Heart right ventricle (tissue), 16 donors: ENCODE measurements around the gene MAN2A2. TPM values are rescaled to one million over a fixed set of nuclear protein-coding genes. Genes with fewer than 3 reads are reported as not detected.

ENCODE experiments used
- ATAC-seq, 8 donors: fragments of 200-7000 bp; cut with Tn5 transposase; one replicate each; pipeline ENCODE4 v1.9.1; 2020; ENCODE audit warnings: mild to moderate bottlenecking in 8 of 8, moderate library complexity in 8 of 8, moderate number of reproducible peaks in 1 of 8
- DNase-seq, 2 donors: peaks; one replicate each; pipeline ENCODE4 v3.0.0-alpha.2; 2020
- H3K27ac ChIP-seq, 10 donors: fragments of 200-600 bp; sonication (generic) in 2 of 10; one replicate each; pipeline versions ENCODE4 v1.5.0 to v1.8.0; 2020 to 2022; ENCODE audit warnings: mild to moderate bottlenecking in 3 of 10
- H3K27me3 ChIP-seq, 7 donors: fragments of 200-600 bp; one replicate each; pipeline ENCODE4 v1.8.0; 2021 to 2022; ENCODE audit warnings: mild to moderate bottlenecking in 2 of 7
- H3K36me3 ChIP-seq, 9 donors: fragments of 200-600 bp; sonication (generic) in 1 of 9; one replicate each; pipeline versions ENCODE4 v1.5.0 to v1.8.0; 2020 to 2022; ENCODE audit warnings: mild to moderate bottlenecking in 2 of 9
- H3K4me1 ChIP-seq, 9 donors: fragments of 200-600 bp; sonication (generic) in 1 of 9; one replicate each; pipeline versions ENCODE4 v1.5.0 to v1.8.0; 2020 to 2022; ENCODE audit warnings: mild to moderate bottlenecking in 4 of 9
- H3K4me3 ChIP-seq, 10 donors: fragments of 200-600 bp; sonication (generic) in 2 of 10; one replicate each; pipeline versions ENCODE4 v1.5.0 to v1.8.0; 2020 to 2022; ENCODE audit warnings: mild to moderate bottlenecking in 7 of 10, moderate library complexity in 2 of 10
- H3K9me3 ChIP-seq, 11 donors: fragments of 200-600 bp in 10 of 11; sonication (generic) in 2 of 11; one replicate each; pipeline versions ENCODE4 v1.5.0 to v1.8.0; 2013 to 2022; ENCODE audit warnings: mild to moderate bottlenecking in 2 of 11, control low read depth in 1 of 11, moderate library complexity in 1 of 11
- CTCF ChIP-seq, 9 donors: fragments of 200-600 bp; sonication (generic) in 2 of 9; IDR thresholded peaks; one replicate each; pipeline versions ENCODE4 v1.5.0 to v1.8.0; 2021 to 2022; ENCODE audit warnings: antibody characterized with exemption in 9 of 9, mild to moderate bottlenecking in 5 of 9, moderate library complexity in 1 of 9
- WGBS, 2 donors: extraction: QIAGEN DNeasy Blood & Tissue Kit; methylation state at CpG; one replicate each; pipeline ENCODE4 v1.1.7; 2013; ENCODE audit warnings: inconsistent platforms in 1 of 2; 5-methylcytosine and 5-hydroxymethylcytosine counted together
- intact Hi-C, 10 donors: fragments of 100-400 bp; cut with DNase I; formaldehyde crosslinking; loops; one replicate each; pipeline versions ENCODE4 v1.11.1 to v1.14.2; 2022
- polyA plus RNA-seq, 2 donors: library from polyadenylated mRNA; stranded (reverse); fragments of 200-250 nt; gene quantifications; one replicate each; pipeline ENCODE4 v1.2.3, GENCODE V29; 2013
- total RNA-seq, 10 donors: library from RNA; stranded (reverse); fragmentation: NEBNext Ultra II Directional in 3 of 10; extraction: Animal tissue kit (Norgen Biotek cat#: 25700) in 3 of 10; gene quantifications; one replicate each; pipeline versions ENCODE4 v1.2.1 to v1.2.4, GENCODE V29; 2021 to 2023
- donor health status: Arrhythmogenic right ventricular cardiomyopathy.
- donor health status: ischemic (EF 13 %, LVEDD 7.1; RV severe dilation, severe dysfunction).
- donor health status: healthy with polysubstance abuse.
- donor health status: DM: no; HTN: yes; CAD: no.
- donor health status: DM: no; HTN: no; CAD: no.
- donor health status: ischemic (EF 25% LVEDD 6.9; RV normal size, moderate dysfunction).
- donor health status: ischemic (EF 25% LVEDD 5.7; RV mildly dilated, moderate dysfunction).
- donor health status: healthy.
- donor health status: DM: yes; HTN: yes; CAD: no.
- donor health status: Ischemic cardiomyopathy.
- donor health status: ischemic (EF 35%, LVEDD 5.7; RV mildly dilated, moderate dysfunction).
- donor health status: nonischemic (EF 11% LVEDD 7.7; RV severe dilation, severe dysfunction).
- donor health status: DM: yes; HTN: yes; CAD: no.
- donor health status: PGD.
- donor health status: ischemic (EF 29% LVEDD 5.4; RV normal size, mild dysfunction).
- donor health status: nonischemic (EF 23%, LVEDD 6.1; RV moderate dilation, normal function).

Gene MAN2A2
- total and polyA plus RNA-seq, 12 donors: 24.8 to 157 (median 95.6) TPM

- H3K4me3 ChIP-seq: no peak overlapping the region
- TF ChIP-seq CTCF (IDR thresholded peaks at IDR 0.05): no peak
- no peak overlapping the region for H3K27ac ChIP-seq
- ATAC-seq (no peak), DNase-seq (no peak)
- intact Hi-C loops: loop anchor here in 3 of 10 donors (10.0 kb wide), 3 partner anchors 75 to 315 kb away; partner anchors contain the start of gene VPS33B (in 1 of the 3)
- 94 to 96% methylated on average over 22 to 23 of the region's 23 CpGs for WGBS, 2 donors
- no peaks in the 10 kb centered on the region for H3K9me3 ChIP-seq
- no peaks in the 10 kb centered on the region for H3K27me3 ChIP-seq
- H3K4me1 ChIP-seq: peaks cover 0 to 6% (median 3%) of the 10 kb centered on the region in 9 donors
- peaks cover 5 to 90% (median 65%) of the 10 kb centered on the region in 9 donors for H3K36me3 ChIP-seq
These were observed 47.0 kb downstream of the MAN2A2 start for GRCh38 chr15:90949979-90950675.

DNA sequence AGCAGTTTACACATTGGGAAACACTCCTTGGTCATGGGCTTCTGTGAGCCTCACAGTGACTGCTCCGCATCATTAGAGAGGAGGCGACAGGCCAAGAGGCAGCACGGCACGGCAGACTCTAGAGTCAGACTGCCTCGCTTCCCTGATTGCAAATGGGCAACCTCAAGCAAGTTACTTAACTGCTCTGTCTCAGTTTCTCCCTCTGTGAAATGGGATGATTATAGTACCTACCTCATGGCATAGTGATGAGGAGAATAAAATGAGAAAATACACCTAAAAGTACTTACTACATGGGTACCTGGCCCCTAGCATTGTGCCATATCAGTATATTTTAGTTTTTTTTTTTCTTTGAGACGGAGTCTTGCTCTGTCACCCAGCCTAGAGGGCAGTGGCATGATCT is 47.6 kb downstream of the MAN2A2 start:
- 98% methylated on average over 6 of the region's 6 CpGs for WGBS, 2 donors
- Histone ChIP-seq H3K27ac (no peak overlapping the region), H3K4me3 (no peak overlapping the region), H3K4me1 (peaks cover 0 to 12% (median 8%) of the 10 kb centered on the region in 9 donors), H3K9me3 (no peaks in the 10 kb centered on the region), H3K27me3 (no peaks in the 10 kb centered on the region), H3K36me3 (peaks cover 3 to 84% (median 65%) of the 10 kb centered on the region in 9 donors)
- TF ChIP-seq CTCF (IDR thresholded peaks at IDR 0.05): no peak
- intact Hi-C loops: loop anchor here in 3 of 10 donors (10.0 kb wide), 3 partner anchors 74 to 314 kb away; partner anchors contain the start of gene VPS33B (in 1 of the 3)
- ATAC-seq (no peak), DNase-seq (no peak)

DNA sequence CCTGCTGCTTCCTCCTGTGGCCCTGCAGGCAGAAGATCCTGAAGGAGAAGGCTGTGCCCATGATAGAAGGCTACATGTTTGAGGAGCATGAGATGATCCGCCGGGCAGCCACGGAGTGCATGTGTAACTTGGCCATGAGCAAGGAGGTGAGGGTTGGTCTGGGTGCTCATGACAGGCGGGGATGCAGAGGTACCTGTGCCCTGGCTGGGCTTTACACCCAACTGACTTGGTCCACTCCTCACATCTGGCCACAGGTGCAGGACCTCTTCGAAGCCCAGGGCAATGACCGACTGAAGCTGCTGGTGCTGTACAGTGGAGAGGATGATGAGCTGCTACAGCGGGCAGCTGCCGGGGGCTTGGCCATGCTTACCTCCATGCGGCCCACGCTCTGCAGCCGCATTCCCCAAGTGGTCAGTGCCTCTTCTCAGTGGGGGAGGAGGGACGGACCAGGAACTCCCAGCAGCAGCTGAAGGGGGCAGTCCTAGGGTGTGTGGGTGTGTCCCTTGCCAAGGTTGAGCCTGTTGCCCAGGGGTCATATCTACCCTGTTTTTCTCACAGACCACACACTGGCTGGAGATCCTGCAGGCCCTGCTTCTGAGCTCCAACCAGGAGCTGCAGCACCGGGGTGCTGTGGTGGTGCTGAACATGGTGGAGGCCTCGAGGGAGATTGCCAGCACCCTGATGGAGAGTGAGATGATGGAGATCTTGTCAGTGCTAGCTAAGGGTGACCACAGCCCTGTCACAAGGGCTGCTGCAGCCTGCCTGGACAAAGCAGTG is 50.0 kb downstream of the MAN2A2 start:
- Histone ChIP-seq H3K36me3 (peaks cover 3 to 60% (median 47%) of the 10 kb centered on the region in 9 donors), H3K9me3 (no peaks in the 10 kb centered on the region), H3K27ac (no peak overlapping the region), H3K27me3 (no peaks in the 10 kb centered on the region), H3K4me3 (no peak overlapping the region), H3K4me1 (peaks cover 0 to 33% (median 24%) of the 10 kb centered on the region in 9 donors)
- 93 to 94% methylated on average over 14 of the region's 14 CpGs for WGBS, 2 donors
- DNase-seq: no peak
- no peak for ATAC-seq
- intact Hi-C loops: loop anchor here in 3 of 10 donors (10.0 kb wide), 3 partner anchors 72 to 312 kb away; partner anchors contain the start of gene VPS33B (in 1 of the 3)
- no peak for TF ChIP-seq CTCF (IDR thresholded peaks at IDR 0.05)
